HG03439 (cell line): ENCODE results near the gene FEM1B.

Source experiments
- ATAC-seq: cut with Tn5 transposase; IDR thresholded peaks from one replicate; pipeline ENCODE4 v1.9.1; 2021; ENCODE audit warnings: mild to moderate bottlenecking, moderate library complexity; ENCODE audit not compliant: unreplicated experiment

FEM1B gene

DNA sequence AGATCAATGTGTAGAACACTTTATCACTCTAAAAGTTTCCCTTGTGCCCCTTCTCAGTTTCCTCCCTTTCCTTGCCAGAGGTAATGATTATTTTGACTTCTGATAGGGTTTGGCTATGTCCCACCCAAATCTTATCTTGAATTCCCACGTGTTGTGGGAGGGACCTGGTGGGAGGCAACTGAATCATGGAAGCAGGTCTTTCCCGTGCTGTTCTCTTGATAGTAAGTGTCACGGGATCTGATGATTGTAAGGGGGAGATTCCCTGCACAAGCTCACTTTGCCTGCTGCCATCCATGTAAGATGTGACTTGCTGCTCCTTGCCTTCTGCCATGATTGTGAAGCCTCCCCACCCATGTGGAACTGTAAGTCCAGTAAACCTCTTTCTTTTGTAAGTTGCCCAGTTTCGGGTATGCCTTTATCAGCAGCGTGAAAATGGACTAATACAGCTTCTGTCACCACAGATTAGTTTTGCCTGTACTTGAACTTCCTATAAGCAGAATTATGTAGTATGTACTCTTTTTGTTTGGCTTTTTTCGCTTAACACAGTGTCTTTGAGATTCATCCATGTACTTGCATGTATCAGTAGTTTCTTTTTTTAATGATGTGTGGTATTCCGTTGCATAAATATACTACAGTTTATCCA, 7.2 kb downstream of the FEM1B start:
- no peak for ATAC-seq

DNA sequence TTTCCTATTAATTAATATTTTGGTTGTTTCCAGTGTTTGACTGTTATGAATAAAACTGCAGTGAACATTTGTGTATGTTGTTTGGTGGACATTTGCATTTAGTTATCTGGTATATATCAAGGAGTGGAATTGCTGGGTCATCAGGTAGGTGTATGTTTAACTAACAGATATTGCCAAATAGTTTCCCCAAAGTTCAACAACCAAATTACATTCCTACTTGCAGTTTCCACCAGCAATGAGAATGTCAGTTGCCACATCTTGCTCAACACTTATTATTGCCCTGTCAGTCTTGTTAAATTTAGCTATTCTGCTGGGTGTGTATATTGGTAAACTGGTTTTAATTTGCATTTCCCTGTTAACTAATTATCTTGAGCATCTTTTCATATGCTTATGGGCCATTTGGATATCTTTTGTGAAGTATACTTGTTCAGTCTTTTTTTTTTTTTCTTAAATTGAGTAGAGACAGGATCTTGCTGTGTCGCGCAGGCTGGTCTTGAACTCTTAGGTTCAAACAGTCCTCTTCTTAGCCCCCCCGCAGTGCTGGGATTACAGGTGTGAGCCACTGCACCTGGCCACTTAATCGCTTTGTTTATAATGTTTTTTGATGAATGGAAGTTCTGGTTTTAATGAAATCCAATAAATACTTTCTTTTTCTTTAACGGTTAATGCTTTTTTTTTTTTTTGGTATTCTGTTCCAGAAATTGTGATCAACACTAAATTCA, 7.9 kb downstream of the FEM1B start:
- no peak for ATAC-seq

DNA sequence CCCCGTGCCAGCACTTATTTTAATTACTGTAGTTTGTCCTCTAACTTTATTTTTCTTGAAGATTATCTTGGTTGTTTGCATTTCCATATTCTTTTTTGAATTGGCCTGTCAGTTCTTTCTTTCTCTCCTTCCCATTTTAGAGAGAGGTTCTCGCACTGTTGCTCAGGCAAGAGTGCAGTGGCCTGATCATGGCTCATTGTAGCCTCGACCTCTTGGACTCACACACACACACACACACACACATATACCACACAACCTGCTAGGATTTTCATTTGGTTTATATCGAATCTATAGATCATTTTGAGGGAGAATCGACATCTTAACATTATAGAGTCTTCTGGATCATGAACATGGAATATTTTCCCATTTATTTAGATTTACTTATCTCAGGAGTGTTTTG, 8.7 kb downstream of the FEM1B start:
- no peak for ATAC-seq

DNA sequence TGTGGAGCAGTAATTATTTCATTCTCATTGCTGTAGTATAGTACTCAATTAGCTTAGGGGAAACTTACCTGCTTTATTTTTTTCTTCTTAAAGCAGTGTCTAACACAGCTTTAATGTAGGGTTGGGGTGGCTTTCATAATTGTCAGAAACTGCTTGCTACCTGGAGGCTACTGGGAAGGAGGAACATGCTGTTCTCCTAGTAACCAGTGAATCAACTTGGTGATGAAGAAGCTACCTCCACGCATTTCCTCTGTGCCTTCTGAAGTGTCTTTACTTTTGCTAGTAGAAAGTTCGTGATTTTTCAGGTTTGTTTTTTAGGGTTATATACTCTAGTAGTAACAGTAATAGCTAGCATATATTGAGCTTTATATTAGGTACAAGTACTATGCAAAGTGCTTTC, 11.5 kb downstream of the FEM1B start:
- no peak for ATAC-seq

DNA sequence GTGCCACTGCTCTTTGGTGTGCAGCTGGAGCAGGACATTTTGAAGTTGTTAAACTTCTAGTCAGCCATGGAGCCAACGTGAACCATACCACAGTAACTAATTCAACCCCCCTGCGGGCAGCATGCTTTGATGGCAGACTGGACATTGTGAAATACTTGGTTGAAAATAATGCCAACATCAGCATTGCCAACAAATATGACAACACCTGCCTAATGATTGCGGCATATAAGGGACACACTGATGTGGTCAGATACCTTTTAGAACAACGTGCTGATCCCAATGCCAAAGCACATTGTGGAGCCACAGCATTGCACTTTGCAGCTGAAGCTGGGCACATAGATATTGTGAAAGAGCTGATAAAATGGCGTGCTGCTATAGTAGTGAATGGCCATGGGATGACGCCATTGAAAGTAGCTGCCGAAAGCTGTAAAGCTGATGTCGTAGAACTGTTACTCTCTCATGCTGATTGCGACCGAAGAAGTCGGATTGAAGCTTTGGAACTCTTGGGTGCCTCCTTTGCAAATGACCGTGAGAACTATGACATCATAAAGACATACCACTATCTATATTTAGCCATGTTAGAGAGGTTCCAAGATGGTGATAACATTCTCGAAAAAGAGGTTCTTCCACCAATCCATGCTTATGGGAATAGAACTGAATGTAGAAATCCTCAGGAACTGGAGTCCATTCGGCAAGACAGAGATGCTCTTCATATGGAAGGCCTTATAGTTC, 12.2 kb downstream of the FEM1B start:
- no peak for ATAC-seq

DNA sequence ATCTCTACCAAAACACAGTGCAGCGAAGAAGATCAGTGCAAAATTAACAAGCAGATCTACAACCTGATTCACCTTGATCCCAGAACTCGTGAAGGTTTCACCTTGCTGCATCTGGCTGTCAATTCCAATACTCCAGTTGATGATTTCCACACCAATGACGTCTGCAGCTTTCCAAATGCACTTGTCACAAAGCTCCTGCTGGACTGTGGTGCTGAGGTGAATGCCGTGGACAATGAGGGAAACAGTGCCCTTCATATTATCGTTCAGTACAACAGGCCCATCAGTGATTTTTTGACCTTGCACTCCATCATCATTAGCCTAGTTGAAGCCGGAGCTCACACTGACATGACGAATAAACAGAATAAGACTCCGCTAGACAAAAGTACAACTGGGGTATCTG, 13.2 kb downstream of the FEM1B start:
- ATAC-seq, result no peak

DNA sequence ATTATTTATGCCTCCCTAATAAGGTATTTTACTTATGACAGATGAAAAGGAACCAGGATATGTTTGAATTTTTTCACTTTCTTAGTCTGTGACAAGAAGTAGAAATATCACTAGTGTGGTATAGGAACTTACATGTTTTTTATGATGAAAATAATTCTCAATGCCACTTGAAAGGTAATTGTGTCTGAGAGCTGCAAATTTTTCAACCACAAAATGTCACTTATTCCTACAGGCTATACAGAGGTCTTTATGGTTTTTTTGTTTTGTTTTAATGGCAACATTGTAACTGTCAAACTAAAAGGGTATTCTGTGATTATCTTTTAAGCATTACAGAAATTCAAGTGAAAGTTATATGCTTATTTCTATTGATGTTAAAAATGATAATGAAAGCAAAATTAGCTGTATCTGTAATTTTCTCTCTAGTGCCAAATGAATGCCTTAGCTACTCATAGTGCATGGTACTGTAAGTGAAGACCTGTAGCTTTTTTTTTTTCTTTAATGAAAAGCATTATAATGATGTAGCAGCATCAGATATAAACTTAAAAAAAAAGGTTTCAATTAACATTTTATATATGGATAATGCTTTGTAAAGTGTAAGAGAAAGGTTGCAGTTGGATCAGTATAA, 14.7 kb downstream of the FEM1B start:
- no peak for ATAC-seq

DNA sequence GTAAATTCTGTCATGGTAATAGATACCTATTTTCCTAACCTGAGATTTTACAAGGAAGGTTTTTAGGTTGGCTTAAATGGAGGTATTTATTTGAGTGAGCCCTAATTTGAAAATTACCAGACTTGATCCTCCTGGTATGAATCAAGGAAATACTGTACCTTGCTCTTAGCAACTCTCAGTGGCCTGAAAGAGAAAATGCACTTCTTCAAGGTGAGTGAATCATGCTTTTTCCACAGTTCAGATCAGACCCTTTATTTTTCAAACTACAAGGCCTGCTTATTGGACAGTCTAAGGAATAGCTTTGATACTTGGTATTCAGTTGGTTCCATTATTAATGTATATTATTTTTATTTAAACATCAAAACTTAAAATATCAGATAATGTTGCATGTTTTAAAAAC, 15.4 kb downstream of the FEM1B start:
- ATAC-seq, result no peak

DNA sequence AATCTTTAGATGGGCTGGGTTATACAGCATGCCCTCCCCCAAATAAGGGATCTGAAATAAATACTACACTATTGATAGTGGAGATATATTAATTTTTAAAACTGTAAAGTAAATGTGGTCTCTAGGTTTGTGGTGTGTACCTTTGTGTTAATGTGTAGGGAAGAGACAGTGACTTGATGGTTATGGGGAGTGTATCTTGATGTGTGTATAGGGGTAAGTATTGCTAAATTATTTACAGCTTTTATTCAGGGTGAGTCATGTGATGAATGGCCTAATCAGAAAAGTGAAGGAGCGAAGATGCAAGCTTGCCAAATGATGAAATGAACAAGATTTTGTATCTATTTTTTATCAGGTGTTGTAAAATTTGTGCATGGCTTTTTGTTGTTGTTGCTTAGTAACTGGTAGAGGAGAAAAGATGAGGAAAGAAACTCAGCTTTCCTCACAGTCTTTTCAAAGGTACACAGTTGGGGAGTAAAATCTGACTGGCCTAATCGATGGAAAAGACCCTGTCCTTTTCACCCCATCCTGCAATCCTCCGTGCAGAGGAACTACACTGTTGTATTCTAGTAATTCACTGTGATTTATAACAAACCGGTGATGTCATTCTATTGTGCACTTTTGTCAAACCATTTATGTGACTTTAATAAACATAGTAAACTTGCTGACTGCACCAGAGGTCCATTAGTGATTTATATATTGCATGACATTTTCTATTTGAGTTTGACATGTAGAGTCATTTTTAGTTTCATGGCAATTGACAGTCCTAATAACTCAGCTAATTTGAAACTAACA, 17.7 kb downstream of the FEM1B start:
- no peak for ATAC-seq

DNA sequence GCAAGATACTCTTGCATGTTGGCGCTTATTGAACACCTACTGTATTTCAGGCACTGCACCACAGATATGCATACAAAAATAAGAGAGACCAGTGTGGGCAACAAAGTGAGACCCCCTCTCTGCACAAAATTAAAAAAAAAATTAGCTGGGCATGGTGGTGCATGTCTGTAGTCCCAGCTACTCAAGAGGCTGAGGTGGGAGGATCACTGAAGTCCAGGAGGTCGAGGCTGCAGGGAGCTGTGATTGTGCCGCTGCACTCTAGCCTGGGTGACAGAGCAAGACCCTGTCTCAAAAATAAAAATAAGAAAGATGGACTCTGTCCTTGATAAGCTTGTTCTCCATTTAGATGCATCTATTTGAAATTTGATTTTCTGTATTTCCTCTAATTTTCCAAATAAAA, 20.8 kb downstream of the FEM1B start:
- ATAC-seq, result no peak

DNA sequence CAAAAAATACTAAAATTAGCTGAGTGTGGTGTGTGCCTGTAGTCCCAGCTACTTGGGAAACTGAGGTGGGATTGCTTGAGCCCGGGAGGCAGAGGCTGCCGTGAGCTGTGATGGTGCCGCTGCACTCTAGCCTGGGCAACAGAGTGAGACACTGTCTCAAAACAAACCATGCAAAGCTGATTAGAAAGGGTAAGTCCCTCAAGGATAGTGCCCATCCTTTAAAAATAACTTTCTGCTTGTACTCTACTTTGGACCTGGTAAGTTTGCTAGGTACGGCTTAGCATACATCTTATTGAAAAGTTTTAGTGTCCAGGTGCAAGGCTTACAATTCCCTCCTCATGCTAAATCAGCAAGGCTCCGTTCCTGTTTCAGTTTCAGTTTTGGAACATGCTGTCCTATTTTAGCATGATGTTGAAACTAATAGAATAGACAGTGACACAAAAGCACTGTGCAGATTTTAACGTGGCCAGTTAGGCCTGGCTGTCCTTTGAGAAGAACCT, 21.4 kb downstream of the FEM1B start:
- peak; percentile 82 for ATAC-seq

DNA sequence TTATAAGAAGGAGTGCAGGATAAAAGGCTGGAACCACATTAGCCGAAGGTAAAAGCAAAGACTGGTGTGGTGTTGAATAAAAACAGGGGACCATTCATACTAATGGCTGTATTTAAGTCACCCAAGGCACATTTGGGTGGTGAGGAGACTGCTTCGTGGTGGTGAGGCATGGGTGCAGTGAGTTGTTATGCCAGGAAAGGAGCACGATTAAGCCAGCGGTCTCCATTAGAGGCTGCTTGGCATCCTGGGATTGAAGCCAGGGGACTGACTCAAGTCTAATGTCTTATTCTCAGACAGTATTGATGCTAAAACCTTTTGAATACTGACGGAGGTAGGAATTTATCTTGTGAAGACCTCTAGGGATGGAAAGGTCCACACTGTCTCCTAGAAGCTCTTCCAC, 21.9 kb downstream of the FEM1B start:
- no peak for ATAC-seq

DNA sequence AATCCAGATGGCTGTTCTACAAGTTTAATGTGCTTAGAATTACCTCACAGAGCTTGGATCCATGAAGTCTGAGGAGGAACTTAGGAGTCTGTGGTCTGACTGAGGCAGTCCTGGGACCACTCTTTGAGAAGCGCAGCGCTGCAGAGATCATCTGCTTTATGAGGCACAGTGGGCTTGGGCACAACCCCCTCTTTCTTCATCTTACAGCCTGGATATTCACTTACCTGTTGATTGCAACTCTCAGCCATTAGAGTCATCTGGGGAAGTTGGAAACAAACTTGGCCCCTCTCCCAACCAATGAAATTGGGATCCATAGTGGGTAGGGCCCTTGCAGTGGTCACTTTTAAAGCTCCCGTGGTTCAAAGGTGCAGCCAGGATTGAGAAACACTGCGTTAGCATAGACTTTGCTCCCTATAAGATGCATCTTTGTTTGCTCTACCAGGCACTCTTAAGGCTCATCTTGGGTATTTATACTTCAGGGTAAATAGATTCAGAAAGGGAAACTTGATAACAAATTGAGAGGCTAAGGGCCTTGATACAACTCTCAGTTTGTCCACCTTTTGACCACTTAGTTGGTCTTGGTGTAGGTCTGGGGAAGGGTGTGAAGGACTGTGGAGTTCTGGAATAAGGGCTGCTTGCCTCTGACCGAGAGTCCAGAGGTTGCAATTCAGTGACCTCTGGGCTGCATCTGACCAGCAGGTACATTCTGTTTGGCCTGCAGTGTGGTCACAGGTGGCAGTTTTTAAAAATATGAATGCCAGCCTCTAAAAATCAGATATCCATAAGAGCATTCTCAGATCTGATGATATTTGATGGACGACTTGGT, 22.8 kb downstream of the FEM1B start:
- no peak for ATAC-seq

DNA sequence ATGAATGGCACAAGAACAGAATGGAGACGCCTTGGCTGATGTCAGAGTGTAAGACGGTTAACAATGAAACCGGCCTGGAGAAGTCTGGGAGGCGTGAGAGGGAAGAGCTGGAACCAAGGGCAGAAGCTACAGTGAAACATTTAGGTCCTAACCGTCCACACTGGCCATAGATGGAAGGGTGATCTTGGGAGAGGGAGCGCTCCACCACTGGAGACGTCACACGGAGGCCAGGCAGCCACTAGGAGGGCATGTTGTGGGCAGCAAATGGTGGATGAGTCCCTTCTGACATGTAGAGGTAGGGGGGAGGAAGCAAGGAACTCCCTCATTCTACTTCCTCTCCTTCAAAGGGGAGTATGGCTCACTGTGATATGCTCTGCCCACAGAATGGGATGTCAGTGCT, 23.8 kb downstream of the FEM1B start:
- no peak for ATAC-seq

DNA sequence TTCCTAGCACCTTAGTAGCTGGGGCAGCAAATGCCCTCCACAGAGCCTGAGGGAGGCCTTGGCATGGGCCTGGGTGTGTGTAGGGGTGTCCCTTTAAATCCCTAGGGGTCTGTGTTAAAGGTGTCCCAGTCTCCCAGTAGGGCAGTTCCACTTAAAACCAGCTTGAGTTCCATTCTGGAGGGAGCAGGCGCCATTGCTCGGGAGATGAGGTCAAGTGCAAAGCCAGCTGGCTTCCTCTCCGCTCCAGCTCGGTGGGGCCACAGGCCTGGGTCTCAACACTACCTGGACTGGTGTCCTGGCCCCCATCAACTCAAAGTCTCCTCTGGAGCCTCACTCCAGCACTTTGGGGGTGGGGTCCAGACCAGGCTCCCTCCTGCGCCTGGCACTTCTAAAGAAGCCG, 25.2 kb downstream of the FEM1B start:
- no peak for ATAC-seq

DNA sequence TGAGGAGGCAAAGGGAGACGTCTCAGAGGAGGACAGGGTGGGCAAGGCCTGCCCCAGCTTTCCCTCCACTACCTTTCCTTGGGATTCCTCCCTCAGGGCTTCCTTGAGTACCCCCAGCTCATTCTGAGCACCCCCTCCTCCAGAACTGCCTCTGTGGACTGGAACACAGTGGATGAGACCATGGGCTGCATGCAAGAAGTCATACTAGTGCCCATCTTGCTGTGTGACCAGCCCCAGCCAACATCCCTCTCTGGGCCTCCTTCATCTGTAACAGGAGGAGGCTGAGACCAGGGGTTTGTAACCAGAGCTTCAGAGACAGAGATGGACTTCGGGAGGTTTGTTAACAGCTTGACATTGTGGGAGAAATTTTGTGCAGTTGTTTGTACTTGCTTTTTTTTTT, 25.6 kb downstream of the FEM1B start:
- no peak for ATAC-seq

DNA sequence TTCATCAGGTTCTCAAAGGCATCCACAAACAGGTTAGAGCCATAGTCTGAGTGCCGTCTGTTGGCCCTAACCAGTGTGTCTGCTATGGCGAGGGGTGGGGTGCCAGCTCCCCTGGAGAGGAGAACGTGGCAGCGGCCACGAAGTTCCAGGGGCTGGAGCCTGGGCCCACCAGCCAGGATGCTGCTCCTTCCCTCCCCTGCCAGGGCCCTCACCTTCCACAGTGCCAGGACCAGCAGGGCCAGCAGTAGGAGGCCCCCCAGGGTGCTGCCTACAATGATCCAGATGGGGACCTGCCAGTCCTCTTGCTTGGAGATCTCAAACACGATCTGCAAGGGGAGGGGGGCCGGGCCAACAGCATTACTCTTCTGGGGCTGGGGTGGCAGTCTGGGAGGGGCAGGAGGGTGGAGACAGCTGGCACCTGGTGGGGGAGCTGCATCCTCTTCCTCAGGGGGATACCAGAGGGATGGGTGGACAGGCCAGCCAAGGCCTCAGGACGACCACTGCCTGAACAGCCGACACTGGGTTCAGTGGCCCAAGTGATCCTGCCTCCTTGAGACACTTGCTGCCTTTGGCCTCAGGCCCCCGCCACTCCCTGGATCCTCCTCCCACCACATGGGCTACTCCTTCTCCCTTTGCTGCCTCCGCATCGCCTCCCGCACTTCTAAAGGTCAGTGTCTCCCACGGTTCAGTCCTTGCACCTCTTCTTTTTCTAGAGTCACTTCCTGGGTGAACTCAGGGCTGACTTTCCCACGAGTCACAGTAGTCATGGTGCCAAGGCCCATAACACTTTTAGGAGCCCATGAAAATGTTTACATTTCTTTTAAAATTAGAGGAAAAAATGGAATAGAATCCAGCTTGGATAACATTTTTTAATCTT, 26.3 kb downstream of the FEM1B start:
- ATAC-seq, result no peak

DNA sequence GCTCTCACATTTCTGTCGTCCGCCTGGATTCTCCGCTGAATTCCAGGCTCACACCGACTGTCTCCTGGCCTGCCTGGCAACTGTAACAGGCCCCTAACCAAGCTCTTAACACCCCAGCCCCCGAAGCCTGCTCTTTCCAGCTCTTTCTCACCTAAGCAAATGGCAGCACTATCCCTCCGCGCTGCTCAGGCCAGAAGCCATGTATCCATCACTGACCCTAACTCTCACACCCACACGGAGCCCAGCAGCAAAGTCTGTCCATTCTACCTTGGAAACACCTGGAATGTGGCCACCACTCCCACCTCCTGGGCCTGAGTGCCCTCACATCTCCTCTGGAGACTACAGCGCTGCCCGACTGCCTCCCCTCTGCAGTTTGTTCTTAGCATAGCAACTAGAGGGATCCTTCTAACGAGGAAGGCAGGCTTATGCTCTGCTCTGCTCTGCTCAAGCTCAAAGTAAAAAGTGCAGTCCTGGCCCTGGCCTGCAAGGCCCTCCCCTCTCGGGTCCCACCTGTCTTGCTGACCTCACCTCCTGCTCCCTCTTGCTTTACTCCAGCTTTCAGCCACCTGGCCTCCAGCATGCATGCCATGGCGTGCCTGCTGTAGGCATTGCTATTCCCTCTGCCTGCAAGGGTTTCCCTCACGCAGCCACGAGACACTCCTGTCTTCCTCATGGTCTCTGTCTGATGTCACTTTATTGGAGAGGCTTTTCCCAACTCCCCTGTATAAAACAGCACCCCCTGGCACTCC, 27.2 kb downstream of the FEM1B start:
- ATAC-seq, result no peak
